PC-3 (cell line): ENCODE measurements around the gene ZNF532.

Source experiments
- CTCF ChIP-seq: fragments of 300-600 bp; sonication (generic); conservative IDR thresholded peaks from 2 replicates; pipeline ENCODE4 v1.5.1; 2017; ENCODE audit warnings: antibody characterized with exemption, low read depth, mild to moderate bottlenecking, low read length
- EZH2 ChIP-seq: fragments of 300-600 bp; sonication (generic); IDR thresholded peaks from one replicate; pipeline ENCODE4 v1.6.1; 2017; ENCODE audit warnings: antibody characterized with exemption, mild to moderate bottlenecking, low read length; ENCODE audit not compliant: unreplicated experiment
- EZH2phosphoT487 ChIP-seq: fragments of 300-600 bp; sonication (generic); IDR thresholded peaks from 2 replicates; pipeline ENCODE4 v1.6.1; 2018; ENCODE audit warnings: mild to moderate bottlenecking, antibody characterized with exemption, low read length, borderline replicate concordance

GRCh38 chr18:58895385-58895784, 30.7 kb downstream of the ZNF532 start:
- no peak for TF ChIP-seq EZH2phosphoT487
- no peak for TF ChIP-seq CTCF
- TF ChIP-seq EZH2 = no peak
